ENCODE measurements around the gene FKBP1A. TPM values are rescaled to one million over a fixed set of nuclear protein-coding genes. Genes with fewer than 3 reads are reported as not detected.

Gene FKBP1A
- total and polyA plus RNA-seq, 2 donors (not counting 3 experiments of a cell fraction or from before 2014, with no cell fraction given) = 968 to 1,972 TPM

GRCh38 chr20:1363522-1363921, 29.3 kb downstream of the FKBP1A start:
- H3K9ac ChIP-seq (replicated peaks; ENCODE audit: extremely low read depth, insufficient read depth, low read length) = no peak overlapping the region
- CTCF ChIA-PET = interaction anchor here (1.2 kb wide), 1 partner anchor 74 kb away, joined by 3 read pairs; no protein-coding TSS in a partner anchor
- no peaks in the 10 kb centered on the region for H3K27me3 ChIP-seq (ENCODE audit: control insufficient read depth in 2 of 2, insufficient read depth in 2 of 2, low read length in 2 of 2)
- POLR2A ChIA-PET = no interaction called here
- no peak overlapping the region for H2AFZ ChIP-seq (ENCODE audit: low read depth, low read length)
- no peak overlapping the region for H3K27ac ChIP-seq (ENCODE audit: insufficient read depth, low read depth, low read length)
- no peaks in the 10 kb centered on the region for H4K20me1 ChIP-seq (replicated peaks; ENCODE audit: control insufficient read depth, extremely low read depth, insufficient read depth, low read length)
- H3K36me3 ChIP-seq (ENCODE audit: control insufficient read depth in 2 of 2, extremely low read depth in 1 of 2, insufficient read depth in 2 of 2, low read length in 2 of 2) = peaks cover 4 to 17% of the 10 kb centered on the region in 2 experiments
- FAIRE-seq (no peak), DNase-seq (ENCODE audit: low read depth, low spot score) (no peak)
- no peaks in the 10 kb centered on the region for H3K9me1 ChIP-seq (replicated peaks; ENCODE audit: control insufficient read depth, extremely low read depth, insufficient read depth, low read length)
- peaks cover 9% of the 10 kb centered on the region for H3K79me2 ChIP-seq (ENCODE audit: control insufficient read depth, insufficient read depth, low read length)
- dilution Hi-C loops (cut with MboI; ENCODE audit: extremely low pct_ligation_motif_present, low sequenced_read_pairs) = no loop called here
- H3K4me1 ChIP-seq (ENCODE audit: control insufficient read depth, extremely low read depth, insufficient read depth, low read length) = no peaks in the 10 kb centered on the region
- no TSS peak for BruUV-seq (replicated peaks)
- no peak for TF ChIP-seq MAX (IDR thresholded peaks at IDR 0.05; ENCODE audit: insufficient read depth, insufficient read length)
- no peak for TF ChIP-seq EZH2 (IDR thresholded peaks at IDR 0.05; ENCODE audit: borderline replicate concordance, low read depth, low read length, severe bottlenecking)
- TF ChIP-seq MYC (IDR thresholded peaks at IDR 0.05; ENCODE audit: low read depth, low read length) = no peak
- TF ChIP-seq POLR2AphosphoS5 (IDR thresholded peaks at IDR 0.05; ENCODE audit: insufficient read depth, low read depth, low read length) = peak; percentile 47
- no peak for TF ChIP-seq CTCF (IDR thresholded peaks at IDR 0.05; ENCODE audit: extremely low read depth in 1 of 2, insufficient read depth in 1 of 2, low read depth in 1 of 2, low read length in 2 of 2)
- TF ChIP-seq JUN (IDR thresholded peaks at IDR 0.05; ENCODE audit: borderline replicate concordance, insufficient read depth, insufficient read length, low read depth) = no peak
- no peak for TF ChIP-seq POLR2A (IDR thresholded peaks at IDR 0.05; ENCODE audit: low read depth, low read length)
- TF ChIP-seq FOS (IDR thresholded peaks at IDR 0.05; ENCODE audit: borderline replicate concordance, insufficient read depth, low read length) = no peak
- H3K9me3 ChIP-seq (replicated peaks; ENCODE audit: control insufficient read depth, insufficient read depth, low read length) = no peaks in the 10 kb centered on the region
- no peak overlapping the region for H3K4me3 ChIP-seq (replicated peaks in 1 of 3; ENCODE audit: insufficient read depth in 1 of 3, low read depth in 1 of 3, low read length in 3 of 3)
- H3K4me2 ChIP-seq (ENCODE audit: insufficient read depth, low read length) = no peak overlapping the region
- intact Hi-C loops (cut with micrococcal nuclease) = no loop called here

Measured in endothelial cell of umbilical vein (primary cell).